Psoas muscle (tissue), 8 donors: ENCODE measurements around the gene TMSB15C. TPM values are rescaled to one million over a fixed set of nuclear protein-coding genes. Genes with fewer than 3 reads are reported as not detected.
"Not testable (repeated sequence)": the region's sequence is repeated elsewhere in the genome, so short reads cannot be mapped to it uniquely, and the experiment has no call there.

Experiments used
- ATAC-seq, 4 donors: fragments of 200-7000 bp; cut with Tn5 transposase; one replicate each; pipeline ENCODE4 v1.9.1; 2020; ENCODE audit warnings: moderate library complexity in 3 of 4, mild to moderate bottlenecking in 2 of 4
- DNase-seq, 2 donors: peaks; one replicate each; pipeline ENCODE4 v3.0.0-alpha.2; 2020
- H3K27ac ChIP-seq: fragments of 200-600 bp; one replicate; pipeline ENCODE4 v1.8.0; 2022
- H3K27me3 ChIP-seq, 3 donors: fragments of 200-600 bp in 1 of 3; one replicate each; pipeline versions ENCODE4 v1.6.1 to v1.8.0; 2013 to 2022; ENCODE audit warnings: low read length in 2 of 3, mild to moderate bottlenecking in 2 of 3, moderate library complexity in 1 of 3; ENCODE audit not compliant: insufficient read depth in 3 of 3
- H3K36me3 ChIP-seq, 2 donors: fragments of 200-600 bp in 1 of 2; one replicate each; pipeline versions ENCODE4 v1.6.1 to v1.8.0; 2013 to 2022; ENCODE audit warnings: low read depth in 1 of 2, mild to moderate bottlenecking in 1 of 2, moderate library complexity in 1 of 2; ENCODE audit not compliant: insufficient read depth in 1 of 2
- H3K4me1 ChIP-seq: fragments of 200-600 bp; one replicate; pipeline ENCODE4 v1.8.0; 2022
- H3K4me3 ChIP-seq: fragments of 200-600 bp; one replicate; pipeline ENCODE4 v1.8.0; 2022; ENCODE audit warnings: mild to moderate bottlenecking
- H3K9me3 ChIP-seq: fragments of 200-600 bp; one replicate; pipeline ENCODE4 v1.8.0; 2022
- CTCF ChIP-seq: fragments of 200-600 bp; IDR thresholded peaks from one replicate; pipeline ENCODE4 v1.8.0; 2022; ENCODE audit warnings: antibody characterized with exemption
- WGBS, 3 donors: extraction: QIAGEN DNeasy Blood & Tissue Kit; methylation state at CpG; one replicate each; pipeline versions ENCODE4 v1.1.6 to v1.1.7; 2013; 5-methylcytosine and 5-hydroxymethylcytosine counted together
- intact Hi-C, 2 donors: fragments of 100-400 bp; cut with DNase I; formaldehyde crosslinking; loops; one replicate each; pipeline versions ENCODE4 v1.11.0 to v1.14.2; 2022
- long read RNA-seq, 2 donors: library from polyadenylated mRNA; unstranded; transcript quantifications; one replicate each; pipeline ENCODE4 v2.0.0, GENCODE V29; 2021
- polyA plus RNA-seq, 3 donors: library from polyadenylated mRNA; stranded (reverse); fragments of 200-250 nt; gene quantifications; one replicate each; pipeline ENCODE4 v1.2.3, GENCODE V29; 2013
- total RNA-seq, 4 donors: library from RNA; stranded (reverse); fragmentation: NEBNext Ultra II Directional in 2 of 4; extraction: Animal tissue kit (Norgen Biotek cat#: 25700) in 2 of 4; gene quantifications; one replicate each; pipeline versions ENCODE4 v1.2.1 to v1.2.4, GENCODE V29; 2021 to 2023
- donor health status: healthy with polysubstance abuse.
- donor health status: DM: no; HTN: no; CAD: no; lungs with moderate emphysema.
- donor health status: Bipolar disorder and iron deficiency.
- donor health status: healthy.
- donor health status: DM: yes; HTN: yes; CAD: no.
- donor health status: DM: no; HTN: no; CAD: no.
- donor health status: DM: no; HTN: no; CAD: no.
- donor health status: DM: yes; HTN: yes; CAD: no.

Gene TMSB15C
- under 1 TPM in 3 of 4 donors, not detected in 1; 0.11 to 0.17 (median 0.15) TPM for total RNA-seq
- under 1 TPM; 0.05 to 0.35 (median 0.08) TPM for polyA plus RNA-seq
- long read RNA-seq, donor 1: 0 reads
- long read RNA-seq, donor 2: 0 reads

GRCh38 chrX:104075778-104076445, at the start of gene TMSB15C:
TSS of gene TMSB15C (minus strand) at chrX:104076236.
- intact Hi-C loops, H3K4me1 ChIP-seq, H3K9me3 ChIP-seq, DNase-seq, H3K4me3 ChIP-seq, ATAC-seq, H3K27ac ChIP-seq, H3K27me3 ChIP-seq, H3K36me3 ChIP-seq: not testable (repeated sequence)
- no CpG with 5 or more reads among the region's 46 CpGs for WGBS, 3 donors

GRCh38 chrX:104122829-104123228, 46.8 kb upstream of the TMSB15C start:
- Histone ChIP-seq H3K4me3 (no peak overlapping the region), H3K4me1 (no peaks in the 10 kb centered on the region), H3K9me3 (no peaks in the 10 kb centered on the region), H3K27ac (no peak overlapping the region), H3K27me3 (peaks cover 0 to 16% (median 0%) of the 10 kb centered on the region in 3 donors), H3K36me3 (no peaks in the 10 kb centered on the region)
- WGBS, 3 donors: 70 to 86% (median 80%) methylated on average over 5 of the region's 5 CpGs
- ATAC-seq: no peak
- no peak for DNase-seq
- no peak for TF ChIP-seq CTCF
- intact Hi-C loops: no loop called here

- no peaks in the 10 kb centered on the region for H3K9me3 ChIP-seq
- WGBS, 3 donors: 78 to 100% (median 89%) methylated on average over 1 of the region's 1 CpG
- H3K27me3 ChIP-seq: peaks cover 0 to 26% (median 0%) of the 10 kb centered on the region in 3 donors
- intact Hi-C loops: no loop called here
- H3K4me1 ChIP-seq: no peaks in the 10 kb centered on the region
- no peaks in the 10 kb centered on the region for H3K36me3 ChIP-seq
- ATAC-seq: no peak
- no peak overlapping the region for H3K27ac ChIP-seq
- H3K4me3 ChIP-seq: no peak overlapping the region
- TF ChIP-seq CTCF: no peak
- DNase-seq: no peak
Observed at GRCh38 chrX:104118765-104119164, 42.7 kb upstream of the TMSB15C start.

GRCh38 chrX:104117759-104118158, 41.7 kb upstream of the TMSB15C start:
- H3K27me3 ChIP-seq: peaks cover 0 to 32% (median 0%) of the 10 kb centered on the region in 3 donors
- H3K4me3 ChIP-seq: no peak overlapping the region
- no peak overlapping the region for H3K27ac ChIP-seq
- H3K4me1 ChIP-seq: no peaks in the 10 kb centered on the region
- H3K36me3 ChIP-seq: no peaks in the 10 kb centered on the region
- intact Hi-C loops: no loop called here
- no peaks in the 10 kb centered on the region for H3K9me3 ChIP-seq
- ATAC-seq: no peak
- DNase-seq: no peak
- no peak for TF ChIP-seq CTCF

GRCh38 chrX:104113222-104113965, 37.4 kb upstream of the TMSB15C start:
- Histone ChIP-seq H3K27me3 (peaks cover 0 to 47% (median 0%) of the 10 kb centered on the region in 3 donors), H3K4me1 (no peaks in the 10 kb centered on the region), H3K36me3 (no peaks in the 10 kb centered on the region), H3K4me3 (peak overlapping the region; percentile 69), H3K27ac (no peak overlapping the region), H3K9me3 (no peaks in the 10 kb centered on the region)
- peak; percentile 50 for TF ChIP-seq CTCF
- intact Hi-C loops: no loop called here
- peak; percentile 76 to 93 (median 81) for ATAC-seq
- DNase-seq: peak; percentile 33 to 59
- 3 to 30% (median 3%) methylated on average over 21 to 24 of the region's 24 CpGs for WGBS, 3 donors
